ENCODE results near the gene GARNL3.

GARNL3 gene

DNA sequence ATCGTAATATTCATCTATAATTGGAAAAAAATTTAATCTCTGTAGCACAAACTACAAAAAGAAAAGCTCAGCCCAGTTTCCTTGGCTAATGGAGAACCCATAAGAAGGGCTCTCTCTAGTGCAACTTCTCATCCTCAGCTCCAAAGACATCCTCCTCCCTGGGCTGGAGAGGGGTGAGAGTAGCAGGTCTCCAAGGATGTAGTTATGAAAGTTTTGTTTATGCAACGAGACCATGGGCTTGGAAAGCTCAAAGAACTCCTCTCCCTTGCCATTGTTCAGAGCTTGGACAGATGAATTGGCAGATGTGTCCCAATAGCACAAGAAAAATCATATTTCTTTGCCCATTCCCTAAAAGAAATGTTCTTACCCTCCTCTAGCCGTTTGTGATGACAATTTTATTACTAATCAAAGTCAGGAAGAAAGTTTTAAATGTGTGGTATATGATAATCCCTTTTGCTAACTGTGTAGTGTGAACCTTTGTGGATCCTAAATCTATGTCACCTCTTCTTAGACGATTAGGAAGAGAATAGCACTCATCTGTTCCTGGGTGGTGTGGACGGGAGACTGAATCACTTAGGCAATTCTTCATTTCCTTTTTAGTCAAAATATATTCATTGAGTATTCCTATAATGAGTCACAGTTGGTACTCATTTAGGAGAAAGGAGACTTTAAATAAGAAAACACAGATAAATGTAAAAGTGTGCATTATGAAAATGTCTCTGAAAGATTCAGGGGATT is 52.2 kb downstream of the GARNL3 start:
- no peak for DNase-seq

DNA sequence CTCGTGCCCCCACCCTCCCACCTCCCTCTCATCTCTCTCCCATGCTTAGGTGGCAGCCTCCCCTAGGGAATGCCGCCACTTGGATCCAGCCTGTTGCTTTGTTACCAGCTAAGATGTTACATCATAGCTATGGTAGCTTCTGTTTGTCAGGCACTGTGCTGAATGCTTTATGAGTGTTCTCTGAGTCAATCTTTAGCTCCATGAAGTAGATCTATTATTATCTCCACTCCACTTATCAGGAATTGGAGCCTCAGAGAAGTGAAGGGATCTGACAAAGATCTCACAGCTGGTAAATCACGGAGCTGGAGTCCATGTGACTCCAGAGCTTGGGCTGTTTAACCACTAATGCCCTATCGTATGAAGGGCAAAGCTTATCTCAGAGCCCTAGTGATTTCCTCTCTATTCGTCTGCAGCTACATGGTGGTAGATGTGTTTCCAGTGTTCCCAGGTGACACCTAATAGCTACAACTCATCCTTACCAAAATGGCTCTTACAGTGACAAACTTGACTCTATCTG is 54.1 kb downstream of the GARNL3 start:
- no peak for DNase-seq

- DNase-seq, result no peak
These were observed 55.0 kb downstream of the GARNL3 start for GRCh38 chr9:127319366-127320114.

- DNase-seq, result no peak
These were observed 55.5 kb downstream of the GARNL3 start for GRCh38 chr9:127320115-127320378.

- DNase-seq, result no peak
These were observed 58.8 kb downstream of the GARNL3 start for GRCh38 chr9:127323393-127323792.

GRCh38 chr9:127330501-127330900 is 65.9 kb downstream of the GARNL3 start:
- no peak for DNase-seq

- DNase-seq, result no peak
These were observed 68.9 kb downstream of the GARNL3 start for GRCh38 chr9:127333221-127334064.

- DNase-seq, result no peak
These were observed 70.2 kb downstream of the GARNL3 start for GRCh38 chr9:127334725-127335124.

GRCh38 chr9:127336086-127336485 is 71.5 kb downstream of the GARNL3 start:
- no peak for DNase-seq

DNA sequence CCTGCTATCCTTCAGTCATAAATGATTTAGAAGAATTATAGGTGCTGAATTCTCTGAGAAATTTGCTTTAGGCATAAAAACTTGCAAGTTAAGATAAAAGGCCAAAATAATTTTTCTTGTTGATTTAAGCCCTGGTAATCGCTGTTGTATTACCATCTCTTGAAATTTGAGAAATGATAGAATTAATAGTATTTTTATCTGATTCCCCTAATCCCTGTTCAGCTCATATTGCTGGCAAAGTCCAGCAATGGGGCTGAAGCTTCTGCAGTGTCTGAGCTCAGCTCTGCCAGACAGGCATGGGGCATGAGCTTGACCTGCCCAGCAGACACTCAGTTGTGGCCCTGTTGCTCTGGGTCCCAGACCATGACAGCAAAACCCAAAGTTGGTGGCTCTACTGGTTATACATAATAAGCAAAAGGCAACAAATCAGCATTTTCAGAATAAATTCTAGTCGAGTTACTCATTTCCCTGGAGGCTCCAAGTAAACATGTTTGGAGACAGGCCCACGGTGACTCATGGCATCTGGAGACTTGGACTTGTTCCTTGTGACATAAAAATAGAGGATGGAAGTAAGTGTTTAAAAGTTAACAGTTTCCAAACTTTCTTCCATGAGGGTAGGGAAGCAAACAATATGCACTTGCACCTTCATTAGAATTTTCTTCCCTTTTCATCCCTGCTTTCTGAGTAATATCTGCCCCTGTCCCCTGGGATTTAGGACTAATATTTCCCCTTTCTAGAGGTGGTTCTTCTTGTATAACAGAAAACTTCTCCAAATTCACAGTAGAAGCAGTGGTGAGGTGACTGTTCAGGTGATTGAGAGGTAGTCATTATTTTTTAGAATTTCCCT is 72.2 kb downstream of the GARNL3 start:
- peak; percentile 43 for DNase-seq

- DNase-seq, result no peak
These were observed 76.1 kb downstream of the GARNL3 start for GRCh38 chr9:127340721-127341120.

GRCh38 chr9:127341152-127341551 is 76.6 kb downstream of the GARNL3 start:
- DNase-seq, result no peak

- DNase-seq, result no peak
These were observed 79.9 kb downstream of the GARNL3 start for GRCh38 chr9:127344368-127345000.

- no peak for DNase-seq
These were observed 81.0 kb downstream of the GARNL3 start for GRCh38 chr9:127345566-127345965.

DNA sequence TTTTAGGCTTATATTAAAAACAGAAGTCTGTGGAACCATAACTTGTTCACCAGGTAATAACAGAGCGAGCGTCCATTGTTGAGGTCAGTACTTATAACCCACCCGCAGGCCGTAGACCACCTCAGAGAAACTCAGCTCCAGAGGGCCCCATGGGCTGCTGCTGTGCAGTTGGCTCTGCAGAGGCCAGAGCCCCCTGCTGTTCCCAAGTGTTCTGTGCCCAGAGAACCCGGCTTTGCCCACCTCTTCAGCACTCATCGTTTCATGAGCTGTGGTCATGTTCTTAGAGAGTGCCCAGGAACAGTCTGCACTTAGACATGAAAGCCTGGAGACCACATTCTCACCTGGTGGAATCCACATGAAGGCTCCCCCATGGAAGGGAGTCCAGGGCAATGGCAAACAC is 82.0 kb downstream of the GARNL3 start:
- no peak for DNase-seq

DNA sequence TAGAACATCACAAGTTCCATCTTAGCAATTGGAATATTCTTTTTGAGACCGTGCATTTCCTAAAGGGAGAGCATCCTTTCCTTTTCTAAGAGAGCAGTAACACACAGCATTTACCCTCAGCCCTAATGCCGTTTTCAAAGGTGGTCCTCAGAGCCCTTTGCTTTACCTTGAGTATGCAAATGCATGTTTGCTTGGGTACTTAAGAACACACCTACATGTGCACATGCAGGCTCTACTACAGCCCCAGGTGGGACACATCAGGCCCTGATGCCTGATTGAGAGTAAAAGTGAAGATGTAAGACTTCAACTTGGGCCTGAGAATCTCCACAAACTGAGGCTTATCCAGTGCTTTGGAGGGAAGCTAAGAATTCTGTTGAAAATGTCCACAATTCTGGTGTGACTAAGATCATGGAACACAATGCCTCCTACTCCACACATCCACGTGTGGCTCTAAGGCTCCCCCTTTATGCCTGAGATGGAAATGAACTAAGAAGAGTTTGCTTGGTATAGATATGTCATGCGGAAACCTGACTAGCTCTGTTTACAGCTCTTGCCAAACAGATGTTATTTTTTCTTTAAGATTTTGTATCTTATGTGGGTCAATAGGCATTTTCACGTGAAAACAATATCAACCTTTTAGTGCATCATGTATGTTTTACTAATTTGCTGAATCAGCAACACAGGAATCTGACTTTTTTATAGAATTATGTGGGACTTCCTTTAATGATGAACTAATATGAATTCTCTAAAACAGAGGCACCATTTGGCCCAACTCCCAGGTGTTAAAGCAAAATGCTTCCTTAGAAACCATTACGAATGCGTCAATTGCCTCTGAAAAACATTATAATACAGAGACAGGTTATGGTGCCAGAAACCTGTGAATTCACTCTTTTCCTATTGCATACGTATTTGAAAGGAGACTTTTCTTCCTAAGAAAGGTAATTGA is 83.5 kb downstream of the GARNL3 start:
- peak; percentile 44 for DNase-seq

GRCh38 chr9:127349483-127350113 is 85.0 kb downstream of the GARNL3 start:
- no peak for DNase-seq

- no peak for DNase-seq
These were observed 86.9 kb downstream of the GARNL3 start for GRCh38 chr9:127351182-127352166.

DNA sequence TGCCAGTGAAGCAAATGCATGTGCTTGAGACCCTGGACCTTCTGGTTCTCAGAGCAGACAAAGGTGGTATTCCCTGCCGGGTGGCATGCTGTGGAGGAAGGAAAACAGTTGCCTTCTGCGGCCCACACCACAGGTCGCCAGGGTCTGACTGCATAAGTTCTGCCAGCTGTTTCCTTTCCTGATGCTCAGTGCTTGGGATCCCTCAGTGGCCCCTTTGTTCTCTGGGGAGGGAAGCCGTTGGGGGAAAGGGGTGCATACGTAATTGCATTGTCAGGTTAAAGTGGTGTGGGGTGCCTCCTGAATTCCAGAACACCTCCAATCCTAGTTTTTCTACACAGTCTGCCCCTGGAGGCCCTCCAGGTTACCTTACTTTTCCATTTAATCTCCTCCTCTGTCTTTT is 89.3 kb downstream of the GARNL3 start:
- no peak for DNase-seq

Data from NCI-H1694 (cell line).